SK-N-SH treated with all-trans-retinoic acid at 6 μM for 48 hours (cell line): ENCODE results near the gene THRAP3.

Source experiments
- ATAC-seq: fragments of 200-7000 bp; cut with Tn5 transposase; 3 replicates; pipeline ENCODE4 v1.9.1; 2020; ENCODE audit warnings: mild to moderate bottlenecking, moderate library complexity
- ARNTL ChIP-seq: fragments of 450-650 bp; formaldehyde crosslinking; IDR thresholded peaks from 2 replicates; pipeline ENCODE4 v1.5.0; 2020; ENCODE audit warnings: low read depth, mild to moderate bottlenecking, moderate library complexity, borderline replicate concordance
- ESRRG ChIP-seq: fragments of 250-450 bp; sonication (Bioruptor Pico); IDR thresholded peaks from 2 replicates; pipeline ENCODE4 v1.6.1; 2021; ENCODE audit warnings: mild to moderate bottlenecking
- GLIS3 ChIP-seq: fragments of 250-450 bp; sonication (Bioruptor Pico); IDR thresholded peaks from 2 replicates; pipeline ENCODE4 v1.5.0; 2020; ENCODE audit warnings: mild to moderate bottlenecking, moderate library complexity
- ISL1 ChIP-seq: fragments of 250-450 bp; sonication (Bioruptor Pico); IDR thresholded peaks from 2 replicates; pipeline ENCODE4 v2.1.2; 2022; ENCODE audit warnings: mild to moderate bottlenecking, moderate library complexity
- OSR1 ChIP-seq: fragments of 250-450 bp; sonication (Bioruptor Pico); IDR thresholded peaks from 2 replicates; pipeline ENCODE4 v1.8.0; 2022; ENCODE audit warnings: moderate library complexity, mild to moderate bottlenecking, inconsistent platforms
- PATZ1 ChIP-seq: fragments of 250-450 bp; sonication (Bioruptor Pico); IDR thresholded peaks from 2 replicates; pipeline ENCODE4 v1.8.0; 2020; ENCODE audit warnings: mild to moderate bottlenecking, moderate library complexity, borderline replicate concordance
- POU6F1 ChIP-seq: fragments of 250-450 bp; sonication (Bioruptor Pico); IDR thresholded peaks from 2 replicates; pipeline ENCODE4 v1.8.0; 2021; ENCODE audit warnings: low read depth, mild to moderate bottlenecking, moderate library complexity, borderline replicate concordance
- RARB ChIP-seq: fragments of 250-450 bp; sonication (Bioruptor Pico); IDR thresholded peaks from 2 replicates; pipeline ENCODE4 v1.8.0; 2021; ENCODE audit warnings: mild to moderate bottlenecking, moderate library complexity
- SNAI2 ChIP-seq: fragments of 250-450 bp; sonication (Bioruptor Pico); IDR thresholded peaks from 2 replicates; pipeline ENCODE4 v1.5.0; 2020; ENCODE audit warnings: mild to moderate bottlenecking, moderate library complexity
- TCF4 ChIP-seq: fragments of 250-450 bp; sonication (Bioruptor Pico); IDR thresholded peaks from 2 replicates; pipeline ENCODE4 v1.8.0; 2021; ENCODE audit warnings: mild to moderate bottlenecking, moderate library complexity, borderline replicate concordance
- TOX ChIP-seq: fragments of 250-450 bp; sonication (Bioruptor Pico); IDR thresholded peaks from 2 replicates; pipeline ENCODE4 v1.8.0; 2021; ENCODE audit warnings: mild to moderate bottlenecking, moderate library complexity, borderline replicate concordance
- TSHZ2 ChIP-seq: fragments of 250-450 bp; sonication (Bioruptor Pico); IDR thresholded peaks from 2 replicates; pipeline ENCODE4 v1.5.0; 2020; ENCODE audit warnings: mild to moderate bottlenecking, moderate library complexity
- ZC3H10 ChIP-seq: fragments of 250-450 bp; sonication (Bioruptor Pico); IDR thresholded peaks from 2 replicates; pipeline ENCODE4 v1.5.1; 2021; ENCODE audit warnings: mild to moderate bottlenecking, moderate library complexity
- ZFP3 ChIP-seq: fragments of 250-450 bp; sonication (Bioruptor Pico); IDR thresholded peaks from 2 replicates; pipeline ENCODE4 v1.5.0; 2020; ENCODE audit warnings: mild to moderate bottlenecking, moderate library complexity
- ZNF565 ChIP-seq: fragments of 450-650 bp; formaldehyde crosslinking; conservative IDR thresholded peaks from 2 replicates; pipeline ENCODE4 v1.5.0; 2020; ENCODE audit warnings: low read depth, mild to moderate bottlenecking, moderate library complexity
- ZNF8 ChIP-seq: fragments of 450-650 bp; formaldehyde crosslinking; IDR thresholded peaks from 2 replicates; pipeline ENCODE4 v1.5.0; 2020; ENCODE audit warnings: mild to moderate bottlenecking, moderate library complexity

The THRAP3 gene

GRCh38 chr1:36339615-36340014, 115.4 kb downstream of the THRAP3 start (continued):
- TF ChIP-seq TSHZ2 (CRISPR knock-in tag), result no peak

GRCh38 chr1:36341626-36342320, 117.5 kb downstream of the THRAP3 start:
- no peak for ATAC-seq
- no peak for TF ChIP-seq ESRRG (CRISPR knock-in tag)
- TF ChIP-seq TCF4 (CRISPR knock-in tag), result no peak
- no peak for TF ChIP-seq SNAI2 (CRISPR knock-in tag)
- TF ChIP-seq PATZ1, result no peak
- no peak for TF ChIP-seq GLIS3 (CRISPR knock-in tag)
- no peak for TF ChIP-seq TOX (CRISPR knock-in tag)
- no peak for TF ChIP-seq ZNF8 (CRISPR knock-in tag)

- TF ChIP-seq ARNTL (CRISPR knock-in tag), result no peak
- peak; percentile 91 for ATAC-seq
These were observed 118.4 kb downstream of the THRAP3 start for GRCh38 chr1:36342426-36343185.

- TF ChIP-seq ESRRG (CRISPR knock-in tag), result no peak
- TF ChIP-seq OSR1 (CRISPR knock-in tag), result no peak
- TF ChIP-seq RARB, result no peak
- TF ChIP-seq ZNF8 (CRISPR knock-in tag), result no peak
- no peak for TF ChIP-seq ZNF565 (CRISPR knock-in tag)
- no peak for TF ChIP-seq GLIS3 (CRISPR knock-in tag)
- TF ChIP-seq ZFP3, result no peak
- no peak for TF ChIP-seq PATZ1
- ATAC-seq, result no peak; the same call in 1 of the 3 replicates
These were observed 119.6 kb downstream of the THRAP3 start for GRCh38 chr1:36343651-36344394.

- ATAC-seq, result no peak
These were observed 120.1 kb downstream of the THRAP3 start for GRCh38 chr1:36344395-36344680.

More at GRCh38 chr1:36344395-36344680, 120.1 kb downstream of the THRAP3 start:
- TF ChIP-seq TOX (CRISPR knock-in tag), result no peak
- TF ChIP-seq ZC3H10 (CRISPR knock-in tag), result no peak
- TF ChIP-seq ZNF8 (CRISPR knock-in tag), result no peak
- no peak for TF ChIP-seq RARB
- no peak for TF ChIP-seq TSHZ2 (CRISPR knock-in tag)
- no peak for TF ChIP-seq POU6F1
- no peak for TF ChIP-seq ISL1 (CRISPR knock-in tag)
- no peak for TF ChIP-seq ZNF565 (CRISPR knock-in tag)
